HFFc6 (cell line): ENCODE results near the gene GM2A. TPM values are rescaled to one million over a fixed set of nuclear protein-coding genes. Genes with fewer than 3 reads are reported as not detected.
A peak's percentile ranks its signal among the peaks of the same experiment; 100 is the strongest.

Experiments used
- DNase-seq: peaks from one replicate; pipeline ENCODE4 v3.0.0-alpha.2; 2018
- H3K27ac Mint-ChIP-seq: 2 replicates; pipeline ENCODE4 v1.8.0; 2020; ENCODE audit warnings: mild to moderate bottlenecking, mixed read lengths
- H3K27me3 Mint-ChIP-seq: 2 replicates; pipeline ENCODE4 v1.8.0; 2021; ENCODE audit warnings: mild to moderate bottlenecking, moderate library complexity, mixed read lengths; ENCODE audit not compliant: insufficient read depth
- H3K36me3 Mint-ChIP-seq: 2 replicates; pipeline ENCODE4 v1.8.0; 2021; ENCODE audit warnings: low read depth, mixed read lengths
- H3K4me1 Mint-ChIP-seq: 2 replicates; pipeline ENCODE4 v1.8.0; 2020; ENCODE audit warnings: low read depth, mixed read lengths
- H3K4me3 Mint-ChIP-seq: 2 replicates; pipeline ENCODE4 v1.8.0; 2020; ENCODE audit warnings: mild to moderate bottlenecking, moderate library complexity, mixed read lengths
- H3K9me3 Mint-ChIP-seq: 2 replicates; pipeline ENCODE4 v1.8.0; 2020; ENCODE audit warnings: mild to moderate bottlenecking, mixed read lengths
- CTCF ChIP-seq: fragments of 200-600 bp; sonication (generic); IDR thresholded peaks from 2 replicates; pipeline ENCODE4 v1.5.0; 2021; ENCODE audit warnings: antibody characterized with exemption, mild to moderate bottlenecking
- total RNA-seq, 6 experiments: library from RNA; stranded (reverse); fragmentation: NEBNext Ultra II Directional; extraction: Animal tissue kit (Norgen Biotek cat#: 25700); gene quantifications; 2 replicates in 1 of 6; 3 replicates in 5 of 6; pipeline ENCODE4 v1.2.3, GENCODE V29; 2021

The GM2A gene
- total RNA-seq, 6 experiments from 2014 or later = 26.0 to 34.8 (median 28.5) TPM

- Mint-ChIP-seq H3K4me1 (peaks cover 48% of the 10 kb centered on the region), H3K4me3 (no peak overlapping the region), H3K9me3 (no peaks in the 10 kb centered on the region), H3K27ac (no peak overlapping the region), H3K27me3 (no peaks in the 10 kb centered on the region; the same call in 1 of the 2 replicates), H3K36me3 (no peaks in the 10 kb centered on the region; the same call in 1 of the 2 replicates)
- DNase-seq = no peak
- no peak for TF ChIP-seq CTCF
Measured at GRCh38 chr5:151255621-151256286, 2.8 kb downstream of the GM2A start.

GRCh38 chr5:151257731-151258181 is 4.8 kb downstream of the GM2A start:
- Mint-ChIP-seq H3K27ac (peak overlapping the region; percentile 29), H3K36me3 (no peaks in the 10 kb centered on the region; the same call in 1 of the 2 replicates), H3K4me1 (peaks cover 33% of the 10 kb centered on the region), H3K9me3 (no peaks in the 10 kb centered on the region), H3K4me3 (no peak overlapping the region), H3K27me3 (no peaks in the 10 kb centered on the region; the same call in 1 of the 2 replicates)
- TF ChIP-seq CTCF = no peak
- DNase-seq = peak; percentile 50

- peaks cover 34% of the 10 kb centered on the region for H3K4me1 Mint-ChIP-seq
- no peak for TF ChIP-seq CTCF
Measured at GRCh38 chr5:151258201-151258611, 5.2 kb downstream of the GM2A start.

GRCh38 chr5:151258816-151259215 is 5.8 kb downstream of the GM2A start:
- no peak overlapping the region for H3K4me3 Mint-ChIP-seq
- TF ChIP-seq CTCF = no peak
- no peak for DNase-seq
- no peaks in the 10 kb centered on the region; the same call in 1 of the 2 replicates for H3K27me3 Mint-ChIP-seq
- H3K9me3 Mint-ChIP-seq = no peaks in the 10 kb centered on the region
- H3K4me1 Mint-ChIP-seq = peaks cover 34% of the 10 kb centered on the region
- no peak overlapping the region for H3K27ac Mint-ChIP-seq
- peaks cover 2% of the 10 kb centered on the region for H3K36me3 Mint-ChIP-seq

More at GRCh38 chr5:151258201-151258611, 5.2 kb downstream of the GM2A start:
- no peaks in the 10 kb centered on the region; the same call in 1 of the 2 replicates for H3K27me3 Mint-ChIP-seq
- H3K36me3 Mint-ChIP-seq = no peaks in the 10 kb centered on the region; the same call in 1 of the 2 replicates
- DNase-seq = no peak
- H3K27ac Mint-ChIP-seq = peak overlapping the region; percentile 29; the same call in 1 of the 2 replicates
- no peaks in the 10 kb centered on the region for H3K9me3 Mint-ChIP-seq
- H3K4me3 Mint-ChIP-seq = no peak overlapping the region

GRCh38 chr5:151259931-151260330 is 6.9 kb downstream of the GM2A start:
- no peak overlapping the region for H3K4me3 Mint-ChIP-seq
- peaks cover 39% of the 10 kb centered on the region for H3K4me1 Mint-ChIP-seq
- H3K36me3 Mint-ChIP-seq = peaks cover 9% of the 10 kb centered on the region
- H3K27me3 Mint-ChIP-seq = no peaks in the 10 kb centered on the region; the same call in 1 of the 2 replicates
- TF ChIP-seq CTCF = no peak
- no peaks in the 10 kb centered on the region for H3K9me3 Mint-ChIP-seq
- H3K27ac Mint-ChIP-seq = no peak overlapping the region
- DNase-seq = no peak
